HG03045 (cell line): ENCODE results near the gene MVP.
A peak's percentile ranks its signal among the peaks of the same experiment; 100 is the strongest.
"Not testable (repeated sequence)": the region's sequence is repeated elsewhere in the genome, so short reads cannot be mapped to it uniquely, and the experiment has no call there.

Experiments used
- ATAC-seq: cut with Tn5 transposase; IDR thresholded peaks from one replicate; pipeline ENCODE4 v1.9.1; 2021; ENCODE audit warnings: mild to moderate bottlenecking, moderate library complexity; ENCODE audit not compliant: unreplicated experiment

MVP gene

DNA sequence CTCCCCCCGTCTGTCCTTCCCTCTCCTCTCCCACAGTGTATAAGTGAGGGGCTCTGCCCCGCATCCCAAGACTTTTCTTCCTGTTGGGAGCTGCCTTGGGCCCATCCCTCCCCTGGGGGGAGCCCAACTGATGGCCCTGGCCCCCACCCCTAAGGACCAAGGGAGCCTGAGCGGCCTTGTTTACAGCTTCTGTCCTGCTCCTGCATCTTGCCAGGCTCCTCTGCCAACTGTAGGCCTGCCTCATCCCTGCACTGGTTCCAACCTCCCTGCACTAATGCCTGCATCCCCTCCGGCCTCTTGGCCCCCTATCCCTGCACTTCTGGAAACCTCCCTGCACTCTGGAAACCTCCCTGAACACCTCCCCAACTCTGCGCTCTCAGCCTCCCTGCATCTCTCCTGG, 5.7 kb upstream of the MVP start:
- no peak for ATAC-seq

- no peak for ATAC-seq
Observed at GRCh38 chr16:29815032-29815721, 5.1 kb upstream of the MVP start.

DNA sequence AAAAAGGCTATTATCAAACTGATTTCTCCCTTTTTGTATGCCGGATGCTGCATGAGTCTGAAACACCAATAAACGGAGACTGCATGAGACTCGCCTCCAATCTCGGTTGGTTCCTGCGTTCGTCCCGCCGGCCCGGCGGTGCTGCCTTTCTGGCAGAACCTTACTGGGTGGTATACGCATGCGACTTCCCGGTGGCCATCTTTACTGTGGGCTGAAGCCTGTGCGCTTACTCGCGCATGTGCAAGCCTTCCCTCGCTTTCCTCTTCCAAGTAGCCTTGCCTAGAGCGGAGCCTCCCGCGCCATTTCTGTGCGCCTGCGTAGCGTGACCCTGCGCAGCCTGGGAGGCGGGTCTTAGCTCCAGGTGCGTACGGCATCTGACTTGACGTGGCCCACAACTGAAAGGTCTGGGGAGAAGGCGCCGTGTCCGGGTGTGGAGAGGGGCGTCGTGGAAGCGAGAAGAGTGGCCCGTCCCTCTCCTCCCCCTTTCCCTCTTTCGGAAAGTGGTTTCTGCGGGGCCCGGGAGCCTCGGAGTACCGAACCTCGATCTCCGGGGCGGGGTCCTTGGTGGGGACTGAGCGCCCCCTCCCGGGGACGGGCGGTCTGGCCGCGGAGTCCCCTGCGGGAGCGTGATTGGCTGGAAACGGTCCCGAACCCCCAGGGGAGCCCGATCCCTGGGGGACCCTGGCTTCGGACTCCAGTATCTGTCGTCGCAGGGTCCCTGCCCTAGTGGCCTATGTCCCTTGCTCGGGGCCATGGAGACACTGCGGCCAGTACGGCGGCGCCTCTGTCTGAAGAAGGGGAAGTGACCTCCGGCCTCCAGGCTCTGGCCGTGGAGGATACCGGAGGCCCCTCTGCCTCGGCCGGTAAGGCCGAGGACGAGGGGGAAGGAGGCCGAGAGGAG, 4.2 kb upstream of the MVP start, which contains the start of gene PAGR1:
Gene PAGR1, plus strand, starts transcription at position 360 of the 901 bp plus-strand sequence. Its CDS starts 374 bp downstream, at position 734.
- peak; percentile 60 for ATAC-seq

- peak; percentile 11 for ATAC-seq
Observed at GRCh38 chr16:29816694-29817441, 3.4 kb upstream of the MVP start.

- no peak for ATAC-seq
Observed at GRCh38 chr16:29818082-29818481, 2.2 kb upstream of the MVP start.

GRCh38 chr16:29819506-29819905, 756 bp upstream of the MVP start:
- no peak for ATAC-seq

GRCh38 chr16:29820730-29821642, 724 bp downstream of the MVP start:
- ATAC-seq: peak; percentile 35

DNA sequence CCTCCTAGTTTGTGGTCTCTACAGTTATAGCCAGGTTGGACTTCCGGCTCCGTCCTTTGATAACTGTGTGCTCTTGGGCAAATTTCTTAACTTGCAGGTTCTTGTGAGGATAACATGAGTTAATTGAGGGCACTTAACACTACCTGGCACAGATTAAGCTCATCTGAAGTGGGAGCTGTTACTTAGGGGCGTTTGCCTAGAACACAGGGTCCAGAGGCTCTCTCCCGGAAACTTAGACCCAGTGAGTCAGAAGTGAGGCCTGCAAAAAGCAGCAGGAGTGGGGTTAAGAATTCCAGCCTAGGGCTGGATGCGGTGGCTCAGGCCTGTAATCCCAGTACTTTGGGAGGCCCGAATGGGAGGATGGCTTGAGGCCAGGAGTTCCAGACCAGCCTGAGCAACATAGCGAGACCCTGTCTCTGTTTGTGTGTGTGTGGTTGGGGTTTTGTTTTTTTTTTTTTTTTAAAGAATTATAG, 1.4 kb downstream of the MVP start:
- no peak for ATAC-seq

DNA sequence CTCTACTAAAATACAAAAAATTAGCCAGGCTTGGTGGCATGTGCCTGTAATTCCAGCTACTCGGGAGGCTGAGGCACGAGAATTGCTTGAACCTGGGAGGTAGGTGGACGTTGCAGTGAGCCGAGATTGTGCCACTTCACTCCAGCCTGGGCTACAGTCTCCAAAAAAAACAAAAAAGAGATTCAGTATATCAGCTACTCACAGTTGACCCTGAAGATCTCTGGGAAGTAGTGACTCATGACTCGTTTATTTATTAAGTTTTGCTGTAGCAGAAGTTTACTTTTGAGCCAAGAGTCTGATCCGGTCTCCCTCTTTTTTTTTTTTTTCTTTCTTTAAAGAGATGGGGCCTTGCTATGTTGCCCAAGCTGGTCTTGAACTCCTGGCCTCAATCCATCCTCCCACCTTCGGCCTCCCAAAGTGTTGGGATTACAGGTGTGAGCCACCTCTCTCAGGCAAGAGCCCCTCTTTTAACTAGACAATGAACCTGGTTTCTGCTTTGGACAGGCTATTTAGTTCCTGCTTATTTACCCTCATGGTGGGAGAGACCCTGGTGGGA, 4.4 kb downstream of the MVP start:
- no peak for ATAC-seq

GRCh38 chr16:29825145-29826044, 5.1 kb downstream of the MVP start:
- ATAC-seq: no peak

GRCh38 chr16:29826342-29826695, 6.1 kb downstream of the MVP start:
- ATAC-seq: no peak

DNA sequence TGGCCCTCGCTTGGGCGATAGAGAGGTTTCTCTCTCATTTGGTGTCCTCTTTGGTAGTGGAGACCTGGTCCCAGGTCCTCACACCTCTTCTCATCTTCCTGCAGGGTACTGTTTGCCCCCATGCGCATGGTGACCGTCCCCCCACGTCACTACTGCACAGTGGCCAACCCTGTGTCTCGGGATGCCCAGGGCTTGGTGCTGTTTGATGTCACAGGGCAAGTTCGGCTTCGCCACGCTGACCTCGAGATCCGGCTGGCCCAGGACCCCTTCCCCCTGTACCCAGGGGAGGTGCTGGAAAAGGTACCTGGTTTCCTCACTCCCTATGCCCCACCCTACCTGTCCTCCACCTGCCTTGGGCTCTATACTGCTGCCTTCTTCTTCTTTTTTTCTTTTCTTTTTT, 10.5 kb downstream of the MVP start:
- no peak for ATAC-seq

- no peak for ATAC-seq
Observed at GRCh38 chr16:29831490-29831889, 11.2 kb downstream of the MVP start.

DNA sequence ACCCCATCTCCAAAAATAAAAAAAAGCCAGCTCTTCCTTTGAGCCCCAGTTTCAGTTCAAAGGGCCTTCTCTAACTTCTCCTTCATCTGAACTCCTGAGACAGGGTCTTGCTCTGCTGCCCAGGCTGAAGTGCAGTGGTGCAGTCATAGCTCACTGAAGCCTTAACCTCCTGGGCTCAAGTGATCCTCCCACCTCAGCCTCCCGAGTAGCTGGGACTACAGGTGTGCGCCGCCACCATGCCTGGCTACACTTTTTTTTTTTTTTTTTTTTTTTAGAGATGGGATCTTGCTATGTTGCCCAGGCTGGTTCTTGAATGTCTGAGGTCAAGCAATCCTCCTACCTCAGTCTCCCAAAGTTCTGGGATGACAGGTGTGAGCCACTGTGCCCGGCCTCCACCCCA, 13.0 kb downstream of the MVP start:
- ATAC-seq: not testable (repeated sequence)

DNA sequence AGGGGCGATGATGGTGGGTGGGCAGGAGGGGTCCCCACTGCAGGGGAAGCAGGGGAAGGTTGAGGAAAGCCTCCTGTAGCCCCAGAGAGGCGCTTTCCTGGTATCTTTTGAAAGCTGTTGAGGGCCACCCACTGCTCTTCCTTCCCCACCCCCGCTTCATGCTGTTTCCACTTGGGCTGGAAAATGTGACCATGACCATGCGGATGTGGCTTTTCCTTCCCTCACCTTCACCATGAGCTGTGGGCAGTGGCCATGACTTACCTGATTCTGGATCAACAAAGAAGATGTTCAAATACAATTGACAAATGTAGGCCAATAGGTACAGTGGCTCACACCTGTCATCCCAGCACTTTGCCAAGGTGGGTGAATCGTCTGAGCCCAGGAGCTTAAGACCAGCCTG, 13.8 kb downstream of the MVP start:
- no peak for ATAC-seq

DNA sequence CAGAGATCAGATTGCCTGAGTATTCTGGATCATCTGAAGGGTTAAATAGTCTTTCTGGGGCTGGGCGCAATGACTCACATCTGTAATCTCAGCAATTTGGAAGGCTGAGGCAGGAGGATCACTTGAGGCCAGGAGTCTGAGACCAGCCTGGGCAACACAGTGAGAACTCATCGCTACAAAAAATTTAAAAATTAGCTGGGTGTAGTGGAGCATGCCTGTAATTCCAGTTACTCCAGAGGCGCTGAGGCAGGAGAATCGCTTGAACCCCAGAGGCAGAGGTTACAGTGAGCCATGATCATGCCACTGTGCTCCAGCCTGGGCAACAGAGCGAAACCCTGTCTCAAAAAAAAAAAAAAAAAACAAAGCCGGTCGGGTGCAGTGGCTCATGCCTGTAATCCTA, 15.7 kb downstream of the MVP start:
- ATAC-seq: no peak

DNA sequence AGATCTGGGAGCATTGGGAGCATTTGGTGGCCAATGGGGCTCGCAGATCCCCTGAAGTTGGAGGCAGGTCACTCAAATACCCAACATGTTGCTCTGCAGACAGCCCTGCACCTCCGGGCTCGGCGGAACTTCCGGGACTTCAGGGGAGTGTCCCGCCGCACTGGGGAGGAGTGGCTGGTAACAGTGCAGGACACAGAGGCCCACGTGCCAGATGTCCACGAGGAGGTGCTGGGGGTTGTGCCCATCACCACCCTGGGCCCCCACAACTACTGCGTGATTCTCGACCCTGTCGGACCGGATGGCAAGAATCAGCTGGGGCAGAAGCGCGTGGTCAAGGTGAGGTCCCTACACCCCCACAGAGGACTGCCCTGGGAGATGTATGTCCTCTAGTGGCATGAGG, 16.4 kb downstream of the MVP start:
- ATAC-seq: no peak

DNA sequence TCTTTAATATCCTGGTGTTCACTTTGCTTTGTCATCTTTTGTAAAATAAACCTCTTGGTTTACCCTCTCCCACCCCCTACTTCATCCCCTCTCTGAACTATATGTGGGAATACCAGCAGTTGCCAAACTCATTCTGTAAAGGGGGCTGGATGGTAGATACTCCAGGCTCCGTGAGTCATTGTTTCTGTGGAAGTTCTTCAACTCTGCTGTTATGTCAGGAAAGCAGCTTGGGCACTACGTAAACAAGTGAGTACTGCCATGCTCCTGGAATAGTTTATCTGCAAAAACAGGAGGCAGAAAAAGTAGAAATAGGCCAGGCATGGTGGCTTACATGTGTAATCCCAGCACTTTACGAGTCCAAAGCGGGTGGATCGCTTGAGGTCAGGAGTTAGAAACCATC, 17.6 kb downstream of the MVP start:
- no peak for ATAC-seq

- ATAC-seq: no peak
Observed at GRCh38 chr16:29839822-29840221, 19.6 kb downstream of the MVP start.
